ENCODE results near the gene KANSL1L.

The KANSL1L gene

GRCh38 chr2:210174086-210174485 is 2.9 kb upstream of the KANSL1L start:
- no peak for DNase-seq

DNA sequence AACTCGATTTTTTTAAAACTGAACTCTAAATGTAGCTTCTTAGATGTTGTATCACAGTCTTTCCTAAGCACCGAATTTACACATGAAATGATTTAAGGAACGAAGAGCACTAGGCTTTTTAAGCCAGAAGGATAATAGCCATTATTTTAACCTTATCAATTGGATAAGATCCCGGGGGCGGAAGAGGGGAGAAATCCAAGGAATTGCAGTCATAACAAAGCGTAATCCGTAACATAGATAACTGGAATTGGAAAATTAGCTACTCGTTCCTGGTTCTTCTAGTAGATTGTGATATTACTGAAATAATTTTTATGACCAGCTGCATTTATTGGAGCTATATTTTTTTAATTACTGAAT is 988 bp upstream of the KANSL1L start:
- DNase-seq = no peak

DNA sequence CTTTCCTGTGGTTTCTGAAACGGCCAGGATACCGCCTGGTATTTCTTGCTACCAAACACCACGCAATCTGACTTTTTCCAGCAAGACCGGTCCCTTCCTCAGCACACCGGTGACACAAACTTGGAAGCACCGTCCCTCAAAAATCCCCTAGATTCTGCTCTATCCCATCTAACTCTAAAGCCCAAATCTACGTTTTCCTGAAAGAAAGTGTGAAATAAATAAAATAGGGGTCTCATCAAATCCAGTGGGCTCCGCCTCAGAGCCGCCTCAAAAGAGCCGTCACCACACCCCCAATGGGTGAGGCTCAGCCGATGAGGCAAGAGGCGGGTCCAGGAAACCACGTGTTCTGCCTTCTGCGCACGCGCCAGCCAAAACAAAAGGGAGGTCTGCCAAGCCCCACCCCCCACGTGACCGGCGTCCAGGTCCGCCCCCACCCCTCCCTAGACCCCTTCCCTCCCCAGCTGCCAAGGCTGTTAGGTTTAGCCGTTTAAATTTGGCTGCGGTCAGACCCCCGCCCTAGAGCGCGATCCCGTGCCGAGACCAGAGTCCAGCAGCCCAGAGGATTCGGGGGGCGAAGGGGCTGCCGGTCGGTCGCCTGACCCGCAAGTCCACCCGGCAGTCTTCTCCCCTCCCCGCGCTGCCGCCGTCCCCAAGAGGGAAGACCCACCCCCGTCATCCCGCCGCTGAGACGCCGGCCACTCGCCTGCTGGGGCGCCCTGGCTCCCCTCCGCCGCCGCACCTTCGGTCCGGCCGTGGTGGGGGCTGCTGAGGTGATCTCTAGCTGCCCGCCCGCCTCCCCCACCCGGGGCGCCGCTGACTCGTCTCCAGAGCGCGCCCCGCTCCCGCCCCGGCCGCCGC is 534 bp downstream of the KANSL1L start:
- peak; percentile 96 for DNase-seq

GRCh38 chr2:210170196-210170445 is 1.1 kb downstream of the KANSL1L start:
- no peak for DNase-seq

GRCh38 chr2:210169516-210170195 is 1.6 kb downstream of the KANSL1L start:
- DNase-seq = no peak

DNA sequence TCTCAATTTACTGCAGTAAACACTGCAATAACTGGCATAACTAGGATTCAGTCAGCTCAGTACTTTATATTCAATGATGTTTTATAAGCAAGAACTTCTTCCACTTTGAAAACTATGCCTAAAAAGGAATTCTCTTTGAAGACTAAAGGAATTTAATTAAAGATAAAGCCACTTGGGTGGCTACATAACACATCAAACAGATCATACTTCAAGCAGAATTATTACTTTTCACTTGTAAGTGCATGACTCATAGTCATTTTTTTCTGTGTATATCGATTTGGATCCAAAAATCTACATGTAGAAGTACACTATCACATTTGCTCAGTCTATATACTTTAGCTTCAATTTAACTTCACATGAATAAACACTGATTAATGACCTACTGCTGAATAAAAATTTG is 4.0 kb downstream of the KANSL1L start:
- DNase-seq = no peak

DNA sequence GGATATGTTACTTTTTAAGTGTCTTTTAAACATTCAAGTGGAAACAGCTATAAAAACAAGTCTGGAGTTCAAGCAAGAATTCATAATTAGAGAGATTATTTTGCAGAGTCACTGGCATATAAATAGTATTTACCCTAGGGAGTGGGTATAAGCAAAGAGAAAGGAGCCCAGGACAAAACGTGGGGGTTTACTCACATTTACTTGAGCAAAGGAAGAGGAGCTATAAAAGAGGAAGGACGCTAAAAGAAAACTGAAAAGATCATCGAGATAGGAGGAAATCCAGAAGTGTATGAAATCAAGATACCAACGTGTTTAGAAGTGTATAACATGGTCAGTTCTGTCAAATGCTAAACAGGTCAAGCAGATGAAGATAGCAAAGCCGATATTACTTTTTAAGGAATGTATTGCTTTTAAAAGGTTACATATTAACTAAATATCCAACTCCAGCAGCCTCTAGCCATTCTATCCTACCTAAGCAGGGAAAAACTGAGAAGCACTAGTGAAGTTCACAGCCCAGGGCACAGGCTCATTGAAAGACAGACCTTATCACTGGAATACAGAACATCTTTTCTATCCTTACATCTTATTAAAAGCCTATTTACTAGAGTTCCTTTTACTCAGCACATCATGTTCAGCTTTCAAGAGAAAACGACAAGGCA is 8.6 kb downstream of the KANSL1L start:
- DNase-seq = no peak

DNA sequence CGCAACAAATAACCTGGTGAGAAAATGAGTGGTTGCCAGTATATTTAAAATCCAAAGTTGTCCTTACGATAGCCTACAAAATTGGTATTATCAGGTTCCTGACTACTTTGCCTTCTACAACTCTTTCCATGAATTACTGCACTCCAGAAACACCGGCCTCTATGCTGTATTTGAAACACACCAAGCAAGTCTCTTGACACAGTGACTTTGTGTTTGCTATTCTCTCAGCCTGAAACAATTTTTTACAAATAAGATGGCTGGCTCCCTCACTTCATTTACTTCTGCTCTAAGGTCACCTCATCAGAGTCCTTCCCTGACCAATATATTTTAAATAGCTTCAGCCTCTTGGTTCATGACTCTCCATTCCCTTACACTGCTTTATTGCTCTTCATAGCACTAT is 12.2 kb downstream of the KANSL1L start:
- DNase-seq = no peak

DNA sequence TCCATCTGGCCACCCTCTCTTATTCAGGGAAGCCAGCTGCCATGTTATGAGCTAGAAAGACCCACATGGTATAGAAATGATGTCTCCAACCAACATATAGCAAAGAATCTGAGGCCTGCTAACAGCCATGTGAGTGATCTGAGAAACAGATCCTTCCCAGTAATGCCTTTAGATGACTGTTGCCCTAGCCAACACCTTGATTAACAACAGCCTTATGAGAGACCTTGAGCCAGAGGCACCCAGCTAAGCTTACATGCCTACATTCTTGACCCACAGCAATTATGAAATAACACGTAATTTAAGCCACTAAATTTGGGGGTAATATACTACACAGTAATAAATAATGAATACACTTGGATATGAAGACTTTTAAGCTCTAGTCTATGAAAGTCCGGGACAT is 13.0 kb downstream of the KANSL1L start:
- no peak for DNase-seq

GRCh38 chr2:210157526-210157925 is 13.7 kb downstream of the KANSL1L start:
- DNase-seq = no peak

GRCh38 chr2:210147614-210148013 is 23.6 kb downstream of the KANSL1L start:
- no peak for DNase-seq

DNA sequence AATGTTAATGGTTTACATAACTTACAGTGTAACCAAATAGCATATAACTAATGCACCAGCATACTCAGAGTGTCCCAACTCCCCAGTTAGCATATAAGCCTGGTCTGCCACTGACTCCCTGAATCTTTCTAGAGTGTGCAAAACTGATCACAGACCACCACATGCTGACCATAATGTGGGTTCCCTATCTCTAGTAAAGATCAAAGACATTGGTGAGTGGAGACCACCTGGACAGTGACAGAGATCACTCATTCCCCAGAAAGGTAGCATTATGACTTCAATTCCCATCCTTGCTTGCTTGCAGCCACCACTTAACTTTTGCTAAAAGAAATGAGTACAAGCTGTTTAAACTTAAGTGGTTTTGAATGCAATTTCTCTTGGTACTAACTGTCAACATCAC is 39.0 kb downstream of the KANSL1L start:
- no peak for DNase-seq

GRCh38 chr2:210128961-210129360 is 42.2 kb downstream of the KANSL1L start:
- DNase-seq = no peak

DNA sequence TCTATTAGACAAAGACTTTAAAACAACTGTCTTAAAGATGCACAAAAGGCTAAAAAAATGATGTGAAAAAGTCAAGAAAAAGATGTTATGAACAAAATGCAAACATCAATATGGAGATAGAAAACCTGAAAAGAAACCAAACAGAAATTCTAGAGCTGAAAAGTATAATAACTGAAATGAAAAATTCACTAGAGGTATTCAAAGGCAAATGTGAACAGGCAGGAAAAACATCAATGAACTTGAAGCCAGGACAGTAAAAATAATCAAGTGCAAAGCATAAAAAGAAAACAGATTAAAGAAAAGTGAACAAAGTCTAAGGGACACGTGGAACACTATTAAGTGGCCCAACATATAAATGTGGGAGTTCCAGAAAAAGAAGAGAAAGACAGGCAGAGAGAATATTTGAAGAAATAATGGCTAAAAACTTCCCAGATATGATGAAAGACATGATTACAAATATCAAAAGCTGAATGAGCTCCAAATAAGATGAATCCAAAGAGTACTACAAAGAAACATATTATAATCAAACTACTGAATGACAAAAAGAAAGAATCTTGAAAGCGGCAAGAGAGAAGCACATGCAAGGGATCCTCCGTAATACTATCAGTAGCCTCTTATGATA is 57.5 kb downstream of the KANSL1L start:
- DNase-seq = no peak

DNA sequence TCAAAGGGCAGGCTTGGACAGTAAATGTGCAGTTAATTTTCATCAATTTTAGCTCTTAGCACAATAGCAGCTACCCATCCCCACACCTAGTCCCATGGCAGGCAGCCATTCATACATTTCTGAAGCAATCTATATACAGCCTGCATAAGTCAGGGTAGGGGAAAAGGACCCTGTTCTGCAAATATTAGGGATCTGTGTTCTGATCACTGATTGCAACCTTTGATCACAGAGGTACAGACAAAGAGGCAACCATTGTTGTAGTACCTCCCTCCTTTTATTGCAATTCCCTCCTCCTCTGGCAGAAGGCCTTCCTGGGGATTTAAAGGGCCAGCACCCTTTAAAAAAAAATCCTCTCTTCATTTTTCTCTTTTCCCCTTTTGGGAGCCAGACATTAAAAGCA is 58.3 kb downstream of the KANSL1L start:
- DNase-seq = no peak

DNA sequence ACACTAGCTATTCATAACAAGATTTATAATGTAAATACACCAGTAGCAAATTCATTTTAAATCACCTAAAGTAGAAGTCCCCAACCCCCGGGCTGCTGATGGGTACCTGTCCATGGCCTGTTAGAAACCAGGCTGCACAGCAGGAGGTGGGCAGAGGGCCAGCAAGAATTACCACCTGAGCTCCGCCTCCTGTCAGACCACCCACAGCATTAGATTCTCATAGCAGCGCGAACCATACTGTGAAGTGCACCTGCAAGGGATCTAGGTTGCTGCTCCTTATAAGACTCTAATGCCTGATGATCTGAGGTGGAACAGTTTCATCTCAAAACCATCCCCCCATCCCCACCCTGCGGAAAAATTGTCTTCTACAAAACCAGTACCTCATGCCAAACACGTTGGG is 71.3 kb downstream of the KANSL1L start:
- DNase-seq = no peak

DNA sequence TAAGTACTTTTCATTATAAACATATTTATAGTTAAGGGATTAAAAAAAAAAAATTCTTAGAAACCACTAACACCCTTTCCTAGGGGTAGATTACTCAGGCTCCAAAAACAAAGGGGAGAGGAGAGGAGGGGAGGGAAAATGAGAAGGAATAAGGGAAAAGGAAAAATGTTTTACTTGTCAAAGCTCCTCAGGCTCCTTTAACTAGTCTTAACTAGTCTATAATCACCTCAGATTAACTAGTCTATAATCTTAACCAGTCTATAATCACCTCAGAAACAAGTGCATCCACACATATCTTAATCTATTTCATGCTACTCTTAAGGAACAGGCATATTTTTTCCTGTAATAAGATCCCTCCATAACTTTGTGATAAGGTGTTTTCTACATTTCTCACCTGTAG is 76.4 kb downstream of the KANSL1L start:
- DNase-seq = no peak

DNA sequence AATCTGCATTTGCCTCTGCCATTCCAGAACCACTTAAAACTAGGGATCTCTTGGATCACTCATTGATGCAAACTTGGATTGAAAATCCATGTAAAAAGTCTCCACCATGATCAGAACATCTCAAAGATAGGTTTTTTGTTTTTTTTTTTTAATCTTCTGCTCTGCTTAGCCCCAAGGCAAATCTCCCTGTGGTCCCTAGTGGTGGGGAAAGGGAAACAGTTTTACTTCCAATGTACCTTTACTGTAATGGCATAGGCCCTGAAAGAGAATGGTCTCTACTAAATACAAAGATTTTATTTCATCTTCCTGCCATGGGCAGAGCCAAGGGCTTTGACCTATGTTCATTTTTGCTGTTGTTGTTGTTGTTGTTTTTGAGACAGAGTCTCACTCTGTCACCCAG is 78.4 kb downstream of the KANSL1L start:
- no peak for DNase-seq

- DNase-seq = no peak
Measured at GRCh38 chr2:210086930-210087329, 84.3 kb downstream of the KANSL1L start.

DNA sequence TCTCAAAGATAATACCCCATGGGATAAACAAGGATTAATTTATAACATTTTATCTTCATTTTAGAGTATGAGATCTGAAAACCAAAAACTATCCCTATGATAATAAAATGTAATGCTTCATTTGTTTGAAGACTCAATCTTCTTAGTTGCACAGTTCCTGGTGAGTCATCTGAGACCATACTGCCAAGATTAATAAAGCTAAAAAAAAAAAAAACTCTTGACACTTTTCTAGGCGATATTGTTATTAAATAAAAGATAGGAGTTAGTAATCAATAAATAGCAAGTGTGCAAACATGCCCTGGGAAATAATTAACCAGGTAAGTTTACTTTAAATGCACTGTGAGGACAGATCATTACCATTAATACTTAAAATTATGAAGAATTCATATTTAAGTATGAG is 84.9 kb downstream of the KANSL1L start:
- no peak for DNase-seq

DNA sequence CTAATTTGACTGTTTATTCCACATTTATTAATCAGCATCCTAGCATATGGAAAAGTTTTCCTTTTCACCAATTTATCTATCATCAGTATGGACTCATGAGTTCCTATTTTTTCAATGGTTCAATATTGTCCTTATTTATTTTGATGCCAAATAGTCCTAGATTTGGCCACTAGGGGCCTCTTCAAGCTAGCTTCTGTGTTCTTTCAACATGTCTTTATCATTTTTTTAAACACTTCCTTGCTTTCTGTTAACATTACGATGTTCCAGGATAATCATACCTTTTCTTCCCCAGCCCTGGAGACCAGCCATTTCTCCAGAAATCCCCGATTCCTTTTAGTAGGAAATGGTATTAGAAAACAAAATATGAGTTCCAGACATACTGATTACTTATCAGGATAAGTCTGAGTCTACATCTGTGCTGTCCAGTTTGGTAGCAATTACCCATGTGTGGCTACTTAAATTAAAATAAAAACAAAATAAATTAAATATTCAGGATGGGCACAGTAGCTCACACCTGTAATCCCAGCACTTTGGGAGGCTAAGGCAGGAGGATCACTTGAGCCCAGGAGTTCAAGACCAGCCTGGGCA is 98.2 kb downstream of the KANSL1L start:
- no peak for DNase-seq

DNA sequence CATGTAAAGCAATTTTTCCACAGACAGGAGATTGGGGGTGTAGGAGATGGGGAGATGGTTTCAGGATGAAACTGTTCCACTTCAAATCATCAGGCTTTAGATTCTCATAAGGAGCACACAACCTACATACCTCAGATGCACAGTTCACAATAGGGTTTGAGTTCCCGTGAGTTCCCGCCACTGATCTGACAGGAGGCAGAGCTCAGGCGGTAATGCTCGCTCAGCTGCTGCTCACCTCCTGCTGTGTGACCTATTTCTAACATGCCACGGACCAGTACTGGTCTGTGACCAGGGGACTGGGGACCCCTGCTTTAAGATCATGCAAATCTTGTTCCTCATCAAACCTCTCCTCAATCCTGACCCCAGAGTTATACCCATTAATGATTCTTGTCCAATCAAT is 98.7 kb downstream of the KANSL1L start:
- no peak for DNase-seq

GRCh38 chr2:210063306-210063705 is 107.9 kb downstream of the KANSL1L start:
- DNase-seq = no peak

DNA sequence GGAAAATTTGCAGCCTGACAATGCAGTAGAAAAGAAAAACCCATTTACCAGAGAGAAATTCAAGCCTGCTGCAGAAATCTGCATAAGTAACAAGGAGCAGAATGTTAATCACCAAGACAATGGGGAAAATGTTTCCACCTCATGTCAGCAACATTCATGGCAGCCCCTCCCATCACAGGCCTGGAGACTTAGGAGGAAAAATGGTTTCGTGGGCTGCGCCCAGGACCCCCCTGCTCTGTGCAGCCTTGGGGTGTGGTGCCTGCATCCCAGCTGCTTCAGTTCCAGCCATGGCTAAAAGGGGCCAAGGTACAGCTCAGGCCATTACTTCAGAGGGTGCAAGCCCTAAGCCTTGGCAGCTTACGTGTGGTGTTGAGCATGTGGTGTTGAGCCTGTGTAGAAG is 115.4 kb downstream of the KANSL1L start:
- no peak for DNase-seq

All from T-helper 9 cell (primary cell).